Neural progenitor cell (in vitro differentiated cells): Measurements from ENCODE around the gene RNF214.

Source experiments
- EZH2 ChIP-seq: fragments of 200-600 bp; sonication (generic); IDR thresholded peaks from 2 replicates; pipeline ENCODE4 v1.6.1; 2017; ENCODE audit warnings: antibody characterized with exemption, mild to moderate bottlenecking, moderate library complexity
- TF ChIP-seq, protein P1 (sequence below): fragments of 200-600 bp; sonication (generic); IDR thresholded peaks from 2 replicates; pipeline ENCODE4 v1.5.1; 2017; ENCODE audit warnings: antibody characterized with exemption, mild to moderate bottlenecking

GRCh38 chr11:117249571-117249970 is 17.1 kb downstream of the RNF214 start:
- TF ChIP-seq, protein P1, sequence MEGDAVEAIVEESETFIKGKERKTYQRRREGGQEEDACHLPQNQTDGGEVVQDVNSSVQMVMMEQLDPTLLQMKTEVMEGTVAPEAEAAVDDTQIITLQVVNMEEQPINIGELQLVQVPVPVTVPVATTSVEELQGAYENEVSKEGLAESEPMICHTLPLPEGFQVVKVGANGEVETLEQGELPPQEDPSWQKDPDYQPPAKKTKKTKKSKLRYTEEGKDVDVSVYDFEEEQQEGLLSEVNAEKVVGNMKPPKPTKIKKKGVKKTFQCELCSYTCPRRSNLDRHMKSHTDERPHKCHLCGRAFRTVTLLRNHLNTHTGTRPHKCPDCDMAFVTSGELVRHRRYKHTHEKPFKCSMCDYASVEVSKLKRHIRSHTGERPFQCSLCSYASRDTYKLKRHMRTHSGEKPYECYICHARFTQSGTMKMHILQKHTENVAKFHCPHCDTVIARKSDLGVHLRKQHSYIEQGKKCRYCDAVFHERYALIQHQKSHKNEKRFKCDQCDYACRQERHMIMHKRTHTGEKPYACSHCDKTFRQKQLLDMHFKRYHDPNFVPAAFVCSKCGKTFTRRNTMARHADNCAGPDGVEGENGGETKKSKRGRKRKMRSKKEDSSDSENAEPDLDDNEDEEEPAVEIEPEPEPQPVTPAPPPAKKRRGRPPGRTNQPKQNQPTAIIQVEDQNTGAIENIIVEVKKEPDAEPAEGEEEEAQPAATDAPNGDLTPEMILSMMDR: no peak
- no peak for TF ChIP-seq EZH2
